Panc1 (cell line): Measurements from ENCODE around the gene VEZF1.

Experiments used
- POLR2AphosphoS5 ChIP-seq: IDR thresholded peaks from 2 replicates; pipeline ENCODE4 v1.6.1; 2012; ENCODE audit warnings: mild to moderate bottlenecking, low read depth, low read length, moderate library complexity
- SIN3A ChIP-seq: IDR thresholded peaks from 2 replicates; pipeline ENCODE4 v1.6.1; 2012; ENCODE audit warnings: low read depth, mild to moderate bottlenecking, low read length, moderate library complexity, borderline replicate concordance; ENCODE audit not compliant: insufficient read depth
- TF ChIP-seq, protein P1 (sequence below): fragments of 450-650 bp; IDR thresholded peaks from 2 replicates; pipeline ENCODE4 v1.5.1; 2017; ENCODE audit warnings: mild to moderate bottlenecking
- TF ChIP-seq, protein P2 (sequence below), 2 experiments: IDR thresholded peaks; 2 replicates each; pipeline ENCODE4 v1.6.1; 2011 to 2012; ENCODE audit warnings: low read depth in 2 of 2, control low read depth in 1 of 2, low read length in 1 of 2, mild to moderate bottlenecking in 1 of 2, moderate library complexity in 1 of 2; ENCODE audit not compliant: insufficient read depth in 1 of 2

DNA sequence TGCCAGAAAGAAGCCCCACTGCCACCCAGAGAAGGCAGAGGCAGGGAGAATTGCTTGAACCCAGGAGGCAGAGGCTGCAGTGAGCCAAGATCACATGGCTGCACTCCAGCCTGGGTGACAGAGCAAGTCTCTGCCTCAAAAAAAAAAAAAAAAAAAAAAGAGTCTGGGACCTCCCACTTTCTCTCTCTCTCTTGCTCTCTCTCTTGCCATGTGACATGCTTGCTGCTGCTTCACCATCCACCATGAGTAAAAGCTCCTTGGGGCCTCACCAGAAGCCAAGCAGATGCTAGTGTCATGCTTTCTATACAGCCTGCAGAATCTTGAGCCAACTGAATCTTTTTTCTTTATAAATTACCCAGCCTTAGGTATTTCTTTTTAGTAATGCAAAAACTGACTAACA is 40.5 kb upstream of the VEZF1 start:
- TF ChIP-seq, protein P1, sequence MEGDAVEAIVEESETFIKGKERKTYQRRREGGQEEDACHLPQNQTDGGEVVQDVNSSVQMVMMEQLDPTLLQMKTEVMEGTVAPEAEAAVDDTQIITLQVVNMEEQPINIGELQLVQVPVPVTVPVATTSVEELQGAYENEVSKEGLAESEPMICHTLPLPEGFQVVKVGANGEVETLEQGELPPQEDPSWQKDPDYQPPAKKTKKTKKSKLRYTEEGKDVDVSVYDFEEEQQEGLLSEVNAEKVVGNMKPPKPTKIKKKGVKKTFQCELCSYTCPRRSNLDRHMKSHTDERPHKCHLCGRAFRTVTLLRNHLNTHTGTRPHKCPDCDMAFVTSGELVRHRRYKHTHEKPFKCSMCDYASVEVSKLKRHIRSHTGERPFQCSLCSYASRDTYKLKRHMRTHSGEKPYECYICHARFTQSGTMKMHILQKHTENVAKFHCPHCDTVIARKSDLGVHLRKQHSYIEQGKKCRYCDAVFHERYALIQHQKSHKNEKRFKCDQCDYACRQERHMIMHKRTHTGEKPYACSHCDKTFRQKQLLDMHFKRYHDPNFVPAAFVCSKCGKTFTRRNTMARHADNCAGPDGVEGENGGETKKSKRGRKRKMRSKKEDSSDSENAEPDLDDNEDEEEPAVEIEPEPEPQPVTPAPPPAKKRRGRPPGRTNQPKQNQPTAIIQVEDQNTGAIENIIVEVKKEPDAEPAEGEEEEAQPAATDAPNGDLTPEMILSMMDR = no peak
- TF ChIP-seq POLR2AphosphoS5 (no peak), SIN3A (no peak)
- TF ChIP-seq, protein P2, sequence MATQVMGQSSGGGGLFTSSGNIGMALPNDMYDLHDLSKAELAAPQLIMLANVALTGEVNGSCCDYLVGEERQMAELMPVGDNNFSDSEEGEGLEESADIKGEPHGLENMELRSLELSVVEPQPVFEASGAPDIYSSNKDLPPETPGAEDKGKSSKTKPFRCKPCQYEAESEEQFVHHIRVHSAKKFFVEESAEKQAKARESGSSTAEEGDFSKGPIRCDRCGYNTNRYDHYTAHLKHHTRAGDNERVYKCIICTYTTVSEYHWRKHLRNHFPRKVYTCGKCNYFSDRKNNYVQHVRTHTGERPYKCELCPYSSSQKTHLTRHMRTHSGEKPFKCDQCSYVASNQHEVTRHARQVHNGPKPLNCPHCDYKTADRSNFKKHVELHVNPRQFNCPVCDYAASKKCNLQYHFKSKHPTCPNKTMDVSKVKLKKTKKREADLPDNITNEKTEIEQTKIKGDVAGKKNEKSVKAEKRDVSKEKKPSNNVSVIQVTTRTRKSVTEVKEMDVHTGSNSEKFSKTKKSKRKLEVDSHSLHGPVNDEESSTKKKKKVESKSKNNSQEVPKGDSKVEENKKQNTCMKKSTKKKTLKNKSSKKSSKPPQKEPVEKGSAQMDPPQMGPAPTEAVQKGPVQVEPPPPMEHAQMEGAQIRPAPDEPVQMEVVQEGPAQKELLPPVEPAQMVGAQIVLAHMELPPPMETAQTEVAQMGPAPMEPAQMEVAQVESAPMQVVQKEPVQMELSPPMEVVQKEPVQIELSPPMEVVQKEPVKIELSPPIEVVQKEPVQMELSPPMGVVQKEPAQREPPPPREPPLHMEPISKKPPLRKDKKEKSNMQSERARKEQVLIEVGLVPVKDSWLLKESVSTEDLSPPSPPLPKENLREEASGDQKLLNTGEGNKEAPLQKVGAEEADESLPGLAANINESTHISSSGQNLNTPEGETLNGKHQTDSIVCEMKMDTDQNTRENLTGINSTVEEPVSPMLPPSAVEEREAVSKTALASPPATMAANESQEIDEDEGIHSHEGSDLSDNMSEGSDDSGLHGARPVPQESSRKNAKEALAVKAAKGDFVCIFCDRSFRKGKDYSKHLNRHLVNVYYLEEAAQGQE (IDR thresholded peaks at IDR 0.05; ENCODE audit: insufficient read depth in 1 of 2, low read depth in 2 of 2, low read length in 1 of 2) = no peak
